NCI-H1436 treated with DMSO at 0.1 percent for 48 hours (cell line): ENCODE measurements around the gene FGD5.

Experiments used
- DNase-seq: peaks from one replicate; lab custom pipeline; 2025; lab: John Stamatoyannopoulos, UW

Gene FGD5

DNA sequence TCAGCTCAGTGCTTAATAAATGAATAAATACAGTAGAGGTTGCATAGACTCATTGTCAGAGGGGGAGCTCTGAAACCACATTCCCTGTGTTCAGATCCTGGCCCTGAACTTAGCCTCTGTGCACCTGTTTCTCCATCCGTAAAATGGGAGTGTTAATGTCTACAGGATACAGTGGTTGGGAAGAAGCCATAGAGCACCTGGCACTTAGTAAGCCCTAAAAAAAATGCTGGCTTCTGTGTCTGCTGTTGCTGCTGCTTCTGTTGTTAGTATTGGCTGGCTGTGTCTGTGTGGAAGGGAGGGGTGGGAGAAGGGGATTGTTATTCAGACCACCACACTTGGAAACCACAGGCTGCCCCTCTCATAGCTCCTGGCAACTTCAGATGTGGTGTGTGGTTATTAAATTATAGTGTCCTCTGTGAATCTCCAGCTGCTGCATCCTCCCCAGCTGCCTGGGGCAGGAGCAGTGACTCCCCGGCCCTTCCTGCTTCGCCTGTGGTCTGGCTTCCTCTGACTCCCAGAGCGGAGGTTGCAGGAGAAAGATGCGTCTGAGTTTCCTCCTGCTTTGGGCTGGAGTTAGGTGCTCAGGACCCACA, 31.0 kb downstream of the FGD5 start:
- no peak for DNase-seq

DNA sequence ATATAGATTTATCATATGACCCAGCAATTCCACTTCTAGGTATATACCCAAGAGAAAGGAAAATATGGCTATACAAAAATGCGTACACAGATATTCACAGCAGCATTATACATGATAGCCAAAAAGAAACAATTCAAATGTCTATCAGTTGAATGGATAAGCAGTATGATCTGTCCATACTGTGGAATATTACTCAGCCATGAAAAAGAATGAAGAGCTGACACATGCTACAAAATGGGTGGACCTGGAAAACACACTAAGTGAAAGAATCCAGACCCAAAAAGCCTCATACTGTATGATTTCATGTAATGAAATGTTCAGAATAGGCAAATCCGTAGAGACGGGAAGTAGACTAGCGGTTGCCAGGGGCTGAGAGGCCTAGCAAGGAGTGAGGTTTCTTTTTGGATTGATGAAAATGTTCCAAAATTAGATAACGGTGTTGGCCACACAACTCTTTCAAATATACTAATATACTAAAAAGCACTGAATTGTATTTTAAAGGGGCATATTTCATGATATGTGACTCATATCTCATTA, 33.4 kb downstream of the FGD5 start:
- no peak for DNase-seq

DNA sequence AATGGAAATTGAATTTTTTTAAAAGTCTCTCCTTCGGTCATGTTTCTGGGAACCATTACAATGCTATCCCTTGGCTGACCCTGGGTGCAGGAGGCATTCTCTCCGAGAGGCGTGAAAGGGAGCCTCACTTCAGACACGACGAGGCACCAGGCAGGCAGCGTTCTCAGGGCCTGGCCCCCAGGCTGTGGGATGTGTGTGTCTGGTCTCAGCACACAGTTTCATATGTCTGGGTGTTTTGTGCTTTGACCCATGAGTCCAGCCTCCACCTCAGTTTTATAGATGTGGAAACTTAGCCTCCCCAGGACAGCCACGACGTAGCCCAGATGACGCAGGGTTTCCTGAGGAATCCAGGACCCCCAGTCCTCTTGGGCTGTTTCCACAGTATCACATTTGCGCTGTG, 34.0 kb downstream of the FGD5 start:
- DNase-seq: no peak

DNA sequence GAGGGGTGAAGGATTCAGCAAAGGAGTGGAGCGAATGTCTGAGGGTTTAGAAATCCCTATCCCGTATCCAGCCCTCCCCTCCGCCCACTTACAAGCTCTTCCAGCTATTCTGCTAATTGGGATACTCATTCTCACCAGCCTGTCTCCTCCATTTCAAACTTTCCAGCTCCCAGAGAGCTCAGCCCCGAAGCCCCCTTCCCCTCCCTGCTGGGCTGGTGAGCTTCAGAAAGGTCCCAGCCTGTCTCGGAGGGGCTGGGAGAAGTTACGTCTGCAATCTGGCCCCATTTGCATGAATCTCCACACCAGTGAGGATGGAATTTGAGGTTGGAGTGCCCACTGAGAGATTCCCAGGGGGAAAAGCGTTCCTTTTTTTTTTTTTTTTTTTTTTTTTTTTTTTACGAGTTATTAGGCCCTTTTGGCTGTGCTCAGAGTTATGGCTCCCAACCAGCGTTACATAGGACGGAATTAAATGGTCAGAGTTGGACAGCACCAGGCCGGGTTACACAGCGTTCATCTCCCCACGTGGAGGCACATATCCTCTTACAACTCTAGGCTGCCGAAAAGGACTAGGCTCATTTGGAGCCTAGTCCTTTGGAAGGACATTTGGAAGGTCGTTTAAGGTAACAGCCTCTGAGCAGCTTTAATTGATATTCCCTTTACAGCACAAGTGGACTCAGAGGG, 34.6 kb downstream of the FGD5 start:
- no peak for DNase-seq

GRCh38 chr3:14857506-14857905, 38.7 kb downstream of the FGD5 start:
- no peak for DNase-seq

DNA sequence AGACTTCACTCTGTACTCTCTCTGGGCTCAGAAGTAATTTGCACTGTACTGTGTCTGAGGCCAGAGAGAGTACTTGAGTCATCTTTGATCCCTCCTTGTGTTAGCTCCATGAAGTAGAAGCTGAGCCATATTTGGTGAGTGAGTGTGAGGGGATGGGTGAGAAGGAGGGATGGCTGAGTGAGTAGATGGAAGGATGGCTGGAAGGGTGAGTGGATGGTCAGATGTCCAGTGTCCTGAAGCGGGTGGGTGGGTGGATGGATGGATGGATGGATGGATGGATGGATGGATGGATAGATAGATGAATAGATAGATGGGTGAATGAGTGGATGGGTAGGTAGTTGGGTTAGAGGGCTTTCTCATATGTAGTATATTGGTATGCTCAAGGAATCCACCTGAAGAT, 39.3 kb downstream of the FGD5 start:
- DNase-seq: no peak

DNA sequence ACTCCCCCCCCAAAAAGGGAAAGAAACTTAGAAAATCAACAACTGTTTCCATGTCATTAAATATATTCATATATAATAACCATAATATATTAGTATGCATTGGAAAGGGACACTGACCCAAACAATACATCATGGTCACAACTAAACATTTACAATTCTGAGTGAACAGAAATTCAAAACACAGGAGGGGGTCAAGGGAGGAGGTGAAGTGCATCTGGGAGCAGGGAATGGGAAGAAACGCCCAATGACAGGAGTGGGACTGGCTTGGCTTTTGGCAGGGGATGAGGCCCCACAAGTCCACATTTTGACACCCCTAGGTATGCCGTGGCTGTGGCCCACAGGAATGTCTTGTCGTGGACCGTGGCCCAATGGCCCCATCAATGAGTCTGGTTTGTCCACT, 41.1 kb downstream of the FGD5 start:
- no peak for DNase-seq

GRCh38 chr3:14861031-14861430, 42.3 kb downstream of the FGD5 start:
- DNase-seq: no peak

DNA sequence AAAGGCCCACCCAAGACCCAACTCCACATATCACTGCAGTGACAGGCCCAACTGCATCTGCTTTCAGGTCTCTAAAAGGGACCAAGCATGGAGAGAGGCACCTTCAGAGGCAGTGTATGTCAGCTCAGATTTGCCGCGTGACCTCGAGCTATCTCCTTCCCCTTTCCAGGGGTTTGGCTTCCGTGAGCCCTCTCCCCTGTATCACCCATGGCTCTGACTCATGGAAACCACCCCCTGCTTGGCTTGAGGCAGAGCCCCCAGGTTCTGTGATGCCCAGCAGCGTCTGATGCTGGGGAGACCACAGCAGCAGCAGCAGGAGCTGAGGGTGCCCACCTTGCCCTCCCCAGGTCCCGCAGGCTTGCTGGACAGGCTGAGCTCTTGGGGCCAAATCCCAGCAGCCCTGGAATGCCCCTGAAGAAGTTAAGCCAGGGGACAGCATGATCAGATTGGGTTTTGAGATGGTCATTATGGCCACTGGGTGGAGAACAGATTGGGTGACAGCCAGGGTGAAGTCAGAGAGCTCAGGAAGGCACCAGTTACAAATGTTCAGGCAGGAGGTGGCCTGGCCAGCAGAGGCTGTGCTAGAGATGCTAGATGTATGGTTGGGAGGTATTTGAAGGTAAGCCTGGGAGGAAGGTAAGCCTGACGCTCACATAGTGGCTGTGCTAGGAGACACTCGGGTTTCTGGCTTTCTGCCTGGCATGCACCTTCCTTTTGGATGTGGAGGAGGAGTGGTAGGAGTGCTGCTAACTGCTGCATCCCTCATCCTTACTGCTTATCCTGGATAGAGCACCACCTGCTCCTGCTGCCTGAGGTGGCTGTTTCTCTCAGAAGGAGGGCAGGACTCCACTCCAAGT, 42.9 kb downstream of the FGD5 start:
- DNase-seq: no peak

DNA sequence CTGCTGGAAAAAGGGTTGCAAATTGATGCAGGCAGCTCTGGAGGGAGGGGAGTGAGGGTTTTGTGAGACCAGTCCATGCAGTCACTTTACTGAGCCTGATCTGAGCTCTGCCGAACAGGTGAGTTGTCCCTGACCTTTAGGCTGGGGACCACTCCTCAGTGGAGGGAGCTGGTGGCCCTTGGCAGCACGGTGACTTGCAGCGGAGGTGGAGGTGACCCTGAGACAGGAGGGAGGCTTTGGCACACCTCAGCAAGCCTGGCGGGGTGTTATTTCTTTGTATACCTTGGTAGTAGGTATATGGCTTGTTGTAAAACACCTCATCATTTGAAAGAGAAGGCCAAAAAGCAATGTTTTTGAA, 43.5 kb downstream of the FGD5 start:
- DNase-seq: no peak

- DNase-seq: no peak
Observed at GRCh38 chr3:14862661-14863230, 44.0 kb downstream of the FGD5 start.

GRCh38 chr3:14863333-14864100, 44.8 kb downstream of the FGD5 start:
- no peak for DNase-seq

DNA sequence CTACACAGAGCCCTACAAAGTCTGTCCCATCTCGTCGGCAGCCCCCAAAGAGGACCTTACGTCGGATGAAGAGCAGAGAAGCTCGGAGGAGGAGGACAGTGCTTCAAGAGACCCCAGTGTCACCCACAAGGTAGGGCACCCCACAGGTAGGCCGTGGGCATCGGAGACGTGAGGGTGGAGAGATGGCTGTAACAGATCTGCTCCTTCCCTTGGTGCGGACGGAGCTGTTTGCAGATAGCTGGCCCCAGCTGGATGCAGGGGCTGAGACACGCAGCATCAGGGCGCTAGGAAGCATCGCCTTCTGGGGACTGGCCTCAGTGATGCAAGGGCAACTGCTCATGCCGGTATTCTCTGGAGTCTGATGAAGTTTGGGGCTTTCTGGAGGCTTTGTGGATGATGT, 45.4 kb downstream of the FGD5 start:
- no peak for DNase-seq

DNA sequence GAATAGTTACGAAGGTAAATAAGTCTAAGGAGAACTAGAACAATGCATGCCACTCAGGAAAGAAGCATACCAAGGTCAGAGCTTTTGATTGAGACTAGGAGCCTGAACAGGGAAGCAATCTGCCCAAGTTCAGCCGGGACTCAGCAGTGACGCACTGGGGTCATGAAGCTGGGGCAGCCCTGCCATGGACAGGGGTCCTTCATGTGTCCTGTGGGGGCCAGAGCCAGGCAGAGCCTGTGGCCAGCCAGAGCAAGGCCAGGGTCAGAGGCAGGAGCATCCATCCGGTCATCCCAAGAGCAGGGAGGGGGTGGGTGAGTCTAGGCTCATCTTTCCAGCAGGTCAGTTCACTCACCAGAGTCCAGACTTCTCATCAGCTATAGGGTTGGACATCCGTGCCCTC, 47.9 kb downstream of the FGD5 start:
- no peak for DNase-seq

DNA sequence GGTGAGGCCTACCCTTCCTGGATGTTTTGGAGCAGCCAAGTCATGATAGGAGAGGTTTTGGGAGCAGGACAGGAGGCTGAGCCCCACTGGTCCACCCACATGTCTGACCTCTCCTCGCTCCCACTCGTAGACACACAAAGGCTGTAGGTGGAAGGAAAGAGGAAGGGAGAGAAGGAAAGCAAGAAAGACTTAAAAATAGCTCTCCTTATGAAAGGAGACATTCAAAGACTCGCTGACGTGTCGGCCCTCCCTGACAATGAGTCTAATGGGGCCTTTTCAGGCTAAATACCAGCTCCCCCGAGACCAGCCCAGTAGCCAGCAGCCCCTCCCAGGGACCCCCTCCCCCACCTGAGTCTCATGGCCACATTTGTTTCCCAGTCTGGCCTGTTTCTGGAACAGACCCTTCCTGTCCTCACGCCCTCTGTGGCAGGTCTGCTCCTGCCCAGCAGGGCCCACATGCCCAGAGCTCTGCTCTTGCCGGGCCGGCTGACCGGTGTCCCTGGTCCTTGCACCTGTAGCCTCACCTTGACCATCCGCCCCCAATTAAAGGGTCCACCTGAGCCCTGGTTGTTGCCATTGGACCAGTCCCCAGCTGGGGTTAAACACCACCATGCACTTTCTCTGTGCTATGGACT, 49.3 kb downstream of the FGD5 start:
- no peak for DNase-seq

DNA sequence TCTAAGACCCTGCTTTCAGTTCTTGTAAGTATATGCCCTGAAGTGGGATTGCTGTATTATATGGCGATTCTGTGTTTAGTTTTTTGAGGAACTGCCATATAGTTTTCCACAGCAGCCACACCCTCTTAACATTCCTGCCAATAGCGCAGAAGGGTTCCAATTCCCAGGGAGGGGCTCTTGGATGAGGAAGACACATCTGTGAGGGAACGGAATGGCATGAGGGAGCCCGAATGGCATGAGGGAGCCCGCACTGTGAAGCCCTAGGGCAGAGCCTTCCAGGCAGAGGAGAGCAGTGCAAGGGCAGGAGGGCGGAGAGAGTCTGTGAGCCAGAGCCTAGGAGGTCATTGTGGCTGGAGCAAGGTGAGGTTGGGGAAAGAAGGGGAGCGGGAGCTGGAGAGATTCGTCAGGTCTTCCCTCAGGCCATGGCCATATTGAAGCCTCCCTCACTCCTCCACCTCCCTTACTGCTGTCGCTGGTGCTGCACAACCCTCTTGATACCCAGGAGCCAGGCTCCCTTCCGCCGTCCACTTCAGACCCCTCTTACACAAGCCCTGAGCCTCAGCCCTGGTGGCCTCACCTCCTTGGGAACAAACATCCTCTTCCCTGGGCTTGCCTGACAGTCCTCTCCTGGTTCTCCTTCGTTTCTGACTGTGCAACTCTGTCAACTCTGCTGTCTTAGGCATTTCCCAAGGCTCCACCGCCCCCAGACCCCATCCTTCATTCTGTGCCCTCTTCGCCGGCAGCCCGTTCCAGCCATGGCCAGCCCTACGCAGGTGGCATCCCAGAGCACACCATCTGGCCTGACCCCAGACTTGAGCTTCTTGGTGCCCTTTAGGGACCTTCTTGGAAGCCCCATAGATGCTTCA, 51.4 kb downstream of the FGD5 start:
- DNase-seq: no peak

DNA sequence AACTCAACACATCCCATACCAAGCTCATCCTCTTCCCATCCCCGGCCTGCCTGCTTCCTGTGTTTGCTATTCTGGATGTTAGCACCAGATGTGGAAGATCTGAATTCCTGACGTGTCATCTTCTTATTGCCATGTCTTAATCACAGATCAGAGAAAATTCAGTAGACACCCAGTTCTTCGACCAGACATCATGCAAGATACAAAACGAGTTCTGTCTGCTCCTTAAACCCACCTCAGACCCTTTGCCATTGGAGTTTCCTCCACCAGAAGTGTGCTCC, 52.0 kb downstream of the FGD5 start:
- no peak for DNase-seq

GRCh38 chr3:14871456-14872200, 52.9 kb downstream of the FGD5 start:
- DNase-seq: no peak

GRCh38 chr3:14872706-14873105, 53.9 kb downstream of the FGD5 start:
- DNase-seq: no peak

GRCh38 chr3:14874784-14875183, 56.0 kb downstream of the FGD5 start:
- DNase-seq: no peak
